Measurements from ENCODE around the gene ACOT11.
"Not testable (repeated sequence)": the region's sequence is repeated elsewhere in the genome, so short reads cannot be mapped to it uniquely, and the experiment has no call there.

Gene ACOT11

DNA sequence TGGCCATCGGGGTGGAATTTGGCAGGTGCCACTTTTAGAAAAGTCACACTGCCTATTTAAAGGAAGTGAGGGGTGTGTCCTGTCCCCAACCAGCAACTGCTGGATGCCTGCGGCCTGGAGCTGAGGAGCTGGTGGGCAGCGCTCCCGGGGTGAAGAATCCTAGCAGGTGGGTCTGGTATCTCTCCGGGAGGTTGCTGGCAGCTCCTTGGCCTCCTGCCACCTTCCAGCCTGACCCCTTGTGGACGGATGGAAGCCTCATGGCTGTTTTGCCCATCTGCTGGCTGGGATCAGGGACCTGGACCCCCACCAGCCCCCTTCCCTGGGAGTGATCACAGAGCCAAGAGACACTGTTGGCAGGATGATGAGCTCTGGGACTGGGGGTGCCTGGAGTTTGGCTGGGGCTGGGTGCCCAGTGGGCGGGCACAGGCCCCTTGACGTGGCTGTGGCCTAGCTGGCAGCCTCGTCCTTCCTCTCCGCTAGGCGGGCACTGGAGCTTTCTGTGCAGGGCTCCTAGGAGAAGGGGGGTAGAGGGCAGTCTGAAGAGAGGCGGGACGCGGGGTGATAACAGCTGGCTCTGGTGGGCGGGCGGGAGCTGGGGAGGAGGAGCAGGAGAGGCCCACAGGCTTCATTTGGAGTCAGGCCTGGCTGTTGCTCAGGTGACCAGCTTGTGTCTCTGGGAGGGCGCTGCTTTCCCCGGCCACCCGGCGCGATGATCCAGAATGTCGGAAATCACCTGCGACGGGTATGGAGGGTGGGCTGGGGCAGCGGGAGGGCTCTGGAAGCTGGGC lies at the start of gene ACOT11:
Gene ACOT11 (plus strand): TSS at position 628 of the 788 bp plus-strand sequence. CDS start 82 bp downstream, at position 710.
- no peak for DNase-seq (ENCODE audit: low read depth)

DNA sequence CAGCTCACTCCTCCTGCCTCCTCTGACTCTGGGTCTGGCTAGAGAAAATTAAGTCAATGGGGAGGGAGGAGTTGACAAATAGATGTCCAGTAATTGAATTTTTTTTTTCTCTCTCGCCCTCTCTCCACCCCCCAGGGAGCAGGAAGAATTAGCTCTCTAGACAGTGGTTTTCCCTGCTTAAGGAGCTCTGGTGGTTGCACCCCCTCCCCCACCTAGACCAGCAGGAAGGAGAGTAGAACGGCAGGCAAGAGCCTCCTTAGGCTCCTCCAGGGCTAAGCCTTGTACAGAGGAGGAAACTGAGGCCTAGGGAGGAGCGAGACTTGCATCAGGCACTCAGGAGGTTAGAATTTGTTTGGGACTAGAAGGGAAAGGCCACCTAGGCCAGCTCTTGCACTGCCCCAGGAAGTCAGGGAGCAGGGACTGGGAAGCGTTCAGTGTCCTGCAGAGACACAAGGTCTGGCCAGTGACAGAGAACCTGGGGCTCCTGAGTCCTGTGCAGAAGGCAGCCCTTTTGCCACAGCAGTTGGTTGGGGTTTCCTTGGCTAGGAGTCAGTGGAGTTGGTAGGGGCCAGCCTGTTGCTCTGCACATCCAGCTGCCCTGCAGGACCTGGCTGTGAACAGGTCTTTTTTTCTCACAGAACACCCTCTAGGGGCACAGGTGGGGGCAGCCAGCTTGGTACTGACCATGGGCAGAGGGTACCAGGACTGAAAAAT lies 49.5 kb upstream of the ACOT11 start:
- no peak for DNase-seq (ENCODE audit: low read depth)

DNA sequence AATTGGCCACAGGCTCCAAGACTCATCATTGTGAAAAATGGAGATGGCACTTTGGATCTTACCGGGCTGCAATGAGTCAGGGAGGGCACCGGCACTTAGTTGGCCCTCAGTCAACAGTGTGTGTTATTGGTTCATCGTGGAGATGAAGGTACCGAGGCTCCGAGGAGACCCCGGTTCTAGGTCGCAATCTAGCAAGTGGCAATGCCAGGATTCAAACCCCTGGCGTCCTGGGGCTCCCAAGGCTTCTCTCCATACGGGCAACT lies 49.0 kb upstream of the ACOT11 start:
- DNase-seq (ENCODE audit: low read depth), result no peak

DNA sequence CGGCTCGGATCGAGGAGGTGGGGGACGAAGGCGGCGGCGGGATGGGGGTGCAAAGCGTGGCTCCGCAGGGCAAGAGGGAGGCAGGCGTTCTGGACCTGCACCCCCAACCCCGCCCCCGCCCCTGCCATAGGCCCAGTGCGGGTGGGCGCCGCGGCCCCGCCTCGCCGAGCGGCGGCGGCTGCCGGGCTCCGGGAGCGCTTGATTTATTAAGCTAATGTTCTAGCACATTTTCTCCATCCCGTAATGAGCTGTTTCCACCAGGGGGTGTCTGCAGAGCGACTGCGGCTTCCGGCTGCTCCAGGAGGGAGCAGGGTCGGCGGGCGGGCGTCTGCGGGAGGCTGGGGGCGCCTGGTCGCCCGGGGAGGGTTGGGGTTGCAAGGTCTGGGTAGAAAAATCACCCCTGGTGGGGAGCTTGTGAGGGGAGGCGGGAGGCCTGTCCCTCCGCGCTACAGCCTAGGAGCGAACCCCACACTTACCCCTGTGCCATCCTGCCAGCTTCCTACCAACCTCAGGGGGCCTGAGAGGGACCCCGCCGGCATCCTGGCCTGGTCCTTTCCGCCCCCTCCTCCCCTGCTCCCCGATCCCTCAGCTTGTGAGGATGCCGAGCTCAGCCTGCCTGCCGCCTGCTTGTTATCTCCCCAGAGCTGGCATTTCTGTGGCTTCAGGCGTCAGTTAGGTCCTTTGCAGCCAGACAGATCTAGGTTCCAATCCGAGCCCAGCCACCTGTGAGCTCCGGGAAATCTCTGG lies 48.5 kb upstream of the ACOT11 start:
- DNase-seq (ENCODE audit: low read depth), result no peak

DNA sequence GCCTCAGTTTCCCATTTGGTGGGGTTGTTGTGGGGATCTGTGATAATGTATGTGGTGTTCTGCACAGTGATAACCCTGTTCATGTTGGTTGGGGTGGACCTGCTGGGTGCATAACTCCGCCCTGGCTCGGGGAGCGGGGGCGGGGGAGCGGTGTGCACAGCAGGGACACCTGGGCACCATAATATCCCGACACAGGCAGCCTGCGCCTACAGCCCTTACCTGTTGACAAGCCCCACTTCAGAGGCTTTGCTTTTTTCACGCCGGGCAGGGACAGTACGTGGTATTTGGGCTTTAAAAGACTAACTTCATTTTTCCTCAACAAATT lies 48.0 kb upstream of the ACOT11 start:
- DNase-seq (ENCODE audit: low read depth), result no peak

DNA sequence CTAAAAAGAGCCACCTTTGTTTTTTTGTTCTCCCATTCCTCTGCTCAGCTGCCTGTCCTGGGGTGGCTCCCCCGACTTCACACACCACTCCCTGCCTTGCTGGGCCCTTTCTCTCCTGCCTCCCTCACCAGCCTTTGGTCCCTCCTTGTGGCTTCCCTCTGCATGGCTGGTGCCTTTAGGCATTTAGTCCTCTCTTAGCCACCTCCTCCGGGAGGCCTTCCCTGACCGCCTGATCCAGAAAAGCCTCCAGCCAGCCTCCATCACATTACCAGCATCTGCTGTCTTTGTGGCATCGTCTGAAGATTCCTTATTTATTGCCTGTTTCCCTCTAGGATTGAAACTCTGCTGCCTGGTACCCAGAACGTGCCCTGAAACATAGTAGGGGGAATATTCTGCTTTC lies 46.2 kb upstream of the ACOT11 start:
- no peak for DNase-seq (ENCODE audit: low read depth)

DNA sequence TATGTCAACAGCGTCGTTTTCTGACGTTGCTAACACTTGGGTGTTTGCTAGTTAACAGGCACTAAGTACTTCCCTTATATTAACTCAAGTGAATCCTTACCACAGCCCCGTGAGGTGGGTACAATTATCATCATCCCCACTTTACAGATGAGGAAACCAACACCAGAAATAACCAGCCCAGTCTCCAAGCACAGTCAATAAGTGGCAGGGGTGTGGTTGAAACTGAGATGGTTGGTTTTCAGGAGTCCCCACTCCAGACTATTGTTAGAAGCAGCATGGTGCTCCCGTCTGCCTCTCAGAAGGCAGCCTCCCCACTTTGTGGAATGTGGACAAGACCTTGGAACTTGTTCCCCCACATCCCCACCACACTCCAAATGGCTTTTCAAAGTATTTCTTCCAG lies 45.7 kb upstream of the ACOT11 start:
- DNase-seq (ENCODE audit: low read depth), result no peak

DNA sequence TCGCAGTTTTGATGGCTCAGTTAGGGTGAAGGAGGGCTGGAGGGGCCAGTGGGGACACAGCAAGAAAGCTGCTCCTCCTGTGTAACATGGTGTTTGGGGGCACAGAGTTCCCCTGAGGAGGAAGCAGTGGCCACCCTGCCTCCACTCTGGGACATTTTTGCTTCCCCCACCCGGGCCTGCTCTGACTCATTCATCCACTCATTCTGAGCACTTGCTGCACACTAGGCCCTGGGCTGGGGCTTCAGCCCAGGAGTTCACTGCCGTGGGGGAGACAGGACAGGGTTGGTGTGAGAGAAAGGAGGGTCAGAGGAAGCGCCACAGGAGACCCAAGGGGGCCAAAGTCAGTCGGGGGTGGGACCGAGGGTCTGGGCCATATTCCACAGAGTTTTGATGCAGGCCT lies 41.4 kb upstream of the ACOT11 start:
- DNase-seq (ENCODE audit: low read depth), result no peak

DNA sequence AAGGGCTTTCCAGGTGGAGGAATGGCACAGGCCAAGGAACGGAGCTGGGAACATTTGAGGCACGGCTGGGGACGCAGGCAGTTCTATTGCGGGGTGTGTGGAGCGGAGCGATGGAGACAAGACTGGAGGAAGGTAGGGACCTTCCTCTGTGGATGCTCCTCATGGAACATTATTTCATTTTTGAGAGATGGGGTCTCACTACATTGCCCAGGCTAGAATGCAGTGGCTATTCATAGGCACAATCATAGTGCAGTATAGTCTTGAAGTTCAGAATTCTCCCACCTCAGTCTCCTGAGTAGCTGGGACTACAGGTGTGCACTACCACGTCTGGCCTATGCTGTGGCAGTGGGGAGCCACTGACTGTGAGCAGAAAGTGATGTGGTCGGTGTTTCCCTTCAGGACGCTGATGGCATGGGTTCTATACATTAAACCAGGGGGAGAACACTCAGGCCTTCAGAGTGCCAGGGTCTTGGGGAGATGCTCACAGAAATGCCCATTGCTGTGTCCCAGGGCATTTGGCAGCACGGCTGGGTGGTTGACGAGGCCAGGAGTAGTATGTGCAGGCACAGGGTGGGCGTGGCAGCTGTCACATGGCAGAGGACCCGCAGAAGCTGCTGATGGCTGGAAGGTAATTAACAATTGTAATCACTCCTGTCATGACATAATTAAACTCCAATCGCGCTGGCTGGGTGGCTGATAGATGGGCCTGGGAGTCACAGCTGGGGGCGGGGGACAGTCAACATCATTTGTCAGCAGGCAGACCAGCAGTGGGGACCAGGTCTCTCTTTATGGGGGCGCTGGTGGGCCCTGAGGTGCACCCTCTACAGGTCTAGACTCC lies 40.8 kb upstream of the ACOT11 start:
- no peak for DNase-seq (ENCODE audit: low read depth)

DNA sequence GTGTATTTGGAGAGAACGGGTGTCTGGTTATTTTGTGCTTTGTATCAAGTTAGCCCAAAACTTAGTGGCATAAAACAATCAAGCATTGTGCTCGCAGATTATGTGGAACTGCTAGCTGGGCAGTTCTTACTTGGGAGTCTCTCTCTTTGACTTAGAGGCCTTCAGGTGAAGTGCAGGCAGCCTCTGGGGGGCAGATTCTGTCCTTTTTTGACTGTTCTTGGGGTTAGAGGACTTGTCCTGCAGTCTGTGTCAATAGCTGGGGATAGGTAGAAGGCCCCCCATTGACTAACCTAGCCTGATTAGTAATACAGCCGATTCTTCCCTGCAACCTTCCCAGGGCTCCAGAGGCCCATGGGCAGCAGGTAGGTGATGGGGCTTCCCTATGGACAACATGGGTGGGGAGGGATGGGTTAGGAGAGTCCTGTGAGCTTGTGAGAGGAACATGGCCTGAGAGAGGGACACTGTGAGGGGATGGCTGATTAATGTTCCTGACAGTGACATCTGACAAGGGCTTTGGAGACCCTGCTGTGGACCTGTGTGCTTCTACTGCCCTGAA lies 37.2 kb upstream of the ACOT11 start:
- no peak for DNase-seq (ENCODE audit: low read depth)

DNA sequence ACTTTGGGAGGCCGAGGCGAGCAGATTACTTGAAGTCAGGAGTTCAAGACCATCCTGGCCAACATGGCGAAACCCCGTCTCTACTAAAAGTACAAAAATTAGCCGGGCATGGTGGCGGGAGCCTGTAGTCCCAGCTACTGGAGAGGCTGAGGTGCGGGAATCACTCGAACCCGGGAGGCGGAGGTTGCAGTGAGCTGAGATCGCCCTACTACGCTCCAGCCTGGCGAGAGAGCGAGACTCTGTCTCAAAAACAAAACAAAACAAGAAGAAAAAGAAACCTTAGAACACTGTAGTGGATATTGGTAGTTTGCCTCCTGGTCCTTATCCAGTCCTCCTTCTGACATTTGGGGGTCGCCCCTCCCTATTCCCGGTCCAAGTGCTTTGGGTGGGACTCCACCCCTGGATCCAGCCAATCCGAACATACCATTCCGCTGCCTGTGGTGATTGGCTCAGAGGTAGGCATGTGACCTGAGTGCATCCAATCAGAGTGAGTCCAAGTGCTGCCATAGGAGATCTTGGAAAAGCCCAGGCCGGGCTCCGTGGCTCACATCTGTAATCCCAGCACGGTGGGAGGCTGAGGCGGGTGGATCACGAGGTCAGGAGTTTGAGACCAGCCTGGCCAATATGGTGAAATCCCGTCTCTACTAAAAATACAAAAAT lies 34.0 kb upstream of the ACOT11 start:
- not testable (repeated sequence) for DNase-seq (ENCODE audit: low read depth)

DNA sequence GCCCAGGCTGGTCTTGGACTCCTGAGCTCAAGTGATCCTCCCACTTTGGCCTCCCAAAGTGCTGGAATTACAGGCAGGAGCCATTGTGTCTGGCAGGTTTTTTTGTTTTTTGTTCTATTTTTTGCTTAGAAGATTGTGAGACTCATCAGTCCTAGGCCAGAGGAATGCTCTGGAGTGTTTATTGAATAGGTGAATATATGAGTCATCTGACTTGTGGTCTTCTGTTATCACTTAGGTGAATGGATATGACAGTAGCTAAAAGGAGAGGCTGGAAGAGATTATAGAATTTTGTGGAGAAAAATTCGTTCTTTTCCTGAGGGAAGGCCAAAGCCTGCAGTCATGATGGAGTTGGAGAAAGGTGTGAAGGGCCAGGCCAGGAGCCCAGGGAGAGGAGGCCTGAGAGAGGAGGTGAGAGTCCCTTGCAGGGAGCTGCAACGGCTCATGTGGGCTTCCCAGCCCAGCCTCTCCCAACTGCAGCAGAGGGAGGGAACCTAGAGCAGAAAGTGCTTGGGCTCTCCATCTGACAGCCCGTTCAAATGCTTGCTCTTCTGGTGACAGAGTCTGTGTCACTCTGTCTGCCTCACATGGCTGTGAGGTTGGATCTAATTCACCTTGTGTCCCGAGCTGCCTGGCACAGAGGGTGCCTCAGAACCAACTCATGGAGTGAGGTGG lies 31.6 kb upstream of the ACOT11 start:
- no peak for DNase-seq (ENCODE audit: low read depth)

DNA sequence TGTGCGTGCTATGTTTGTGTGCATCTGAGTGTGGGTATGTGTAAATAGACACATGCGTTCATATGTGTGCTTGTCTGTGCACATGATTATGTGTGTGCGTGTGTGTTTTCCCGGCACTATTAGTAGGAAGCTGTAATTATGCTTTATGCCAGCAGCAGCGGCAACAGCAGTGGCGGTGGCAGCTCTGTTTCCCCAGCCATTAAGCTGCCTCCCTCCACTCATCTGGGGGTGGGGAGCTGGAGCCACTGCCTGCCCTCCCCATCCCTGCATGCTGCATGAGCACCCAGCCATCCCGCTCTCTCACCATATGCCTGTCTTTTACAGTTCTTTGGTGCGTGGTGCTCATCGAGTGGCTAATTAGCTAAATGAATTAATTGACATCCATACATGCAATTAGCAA lies 30.5 kb upstream of the ACOT11 start:
- DNase-seq (ENCODE audit: low read depth), result no peak

DNA sequence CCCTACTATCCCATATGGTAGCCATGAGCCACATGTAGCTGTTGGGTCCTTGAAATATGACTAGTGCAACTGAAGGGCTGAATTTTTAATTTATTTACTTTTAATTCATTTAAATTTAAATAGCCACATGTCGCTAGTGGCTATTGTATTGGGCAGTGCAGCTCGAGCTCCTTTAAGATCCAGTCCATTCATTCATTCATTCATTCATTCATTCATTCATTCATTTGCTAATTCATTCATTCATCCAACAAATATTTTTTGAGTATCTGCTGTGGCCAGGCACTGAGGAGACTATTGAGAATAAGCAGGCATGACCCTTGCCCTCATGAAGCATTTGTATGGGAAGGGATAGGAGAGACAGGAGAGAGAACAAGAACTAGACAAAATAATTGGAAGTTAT lies 29.5 kb upstream of the ACOT11 start:
- DNase-seq (ENCODE audit: low read depth), result no peak

DNA sequence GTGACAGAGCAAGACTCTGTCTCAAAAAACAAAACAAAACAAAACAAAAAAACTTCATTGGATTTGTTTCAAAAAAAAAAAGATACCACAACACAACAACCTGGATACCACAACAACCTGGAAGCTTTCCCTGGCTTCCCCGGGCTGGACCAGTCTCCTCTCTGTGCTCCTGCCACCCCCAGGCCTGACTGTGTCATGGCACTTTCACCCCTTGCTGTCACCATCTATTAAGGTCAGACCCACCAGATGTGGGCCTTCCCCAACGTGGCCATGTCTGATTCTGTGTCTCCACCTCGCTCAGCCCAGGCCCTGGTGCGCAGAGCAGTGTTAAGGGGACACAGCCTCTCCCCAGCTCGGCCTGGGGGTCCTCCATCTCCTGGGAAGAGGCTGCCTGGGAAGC lies 28.3 kb upstream of the ACOT11 start:
- DNase-seq (ENCODE audit: low read depth), result no peak

DNA sequence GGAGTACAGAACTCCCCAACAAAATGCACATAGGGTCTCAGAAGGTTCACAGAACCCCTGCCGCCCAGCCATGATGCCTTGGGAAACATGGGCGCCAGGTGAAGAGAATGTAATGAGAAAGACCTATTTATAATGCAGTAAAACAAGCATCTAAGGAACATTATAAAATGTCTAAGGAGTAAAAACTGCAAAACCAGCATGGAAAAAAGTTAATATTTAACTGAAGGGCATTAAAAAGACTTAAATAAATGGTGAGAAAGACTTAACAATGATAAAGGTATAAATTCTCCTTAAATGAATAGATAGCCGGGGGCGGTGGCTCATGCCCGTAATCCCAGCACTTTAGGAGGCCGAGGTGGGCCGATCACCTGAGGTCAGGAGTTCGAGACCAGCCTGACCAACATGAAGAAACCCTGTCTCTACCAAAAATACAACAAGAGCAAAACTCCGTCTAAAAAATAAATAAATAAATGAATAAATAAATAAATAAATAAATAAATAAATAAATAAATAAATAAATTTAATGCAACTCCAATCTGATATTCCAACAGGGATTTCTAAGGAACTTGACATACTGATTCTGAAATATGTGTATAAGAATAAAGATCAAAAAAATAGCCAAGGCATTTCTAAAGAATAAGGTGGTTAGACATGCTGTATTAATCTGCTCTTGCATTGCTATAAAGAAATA lies 27.3 kb upstream of the ACOT11 start:
- no peak for DNase-seq (ENCODE audit: low read depth)

DNA sequence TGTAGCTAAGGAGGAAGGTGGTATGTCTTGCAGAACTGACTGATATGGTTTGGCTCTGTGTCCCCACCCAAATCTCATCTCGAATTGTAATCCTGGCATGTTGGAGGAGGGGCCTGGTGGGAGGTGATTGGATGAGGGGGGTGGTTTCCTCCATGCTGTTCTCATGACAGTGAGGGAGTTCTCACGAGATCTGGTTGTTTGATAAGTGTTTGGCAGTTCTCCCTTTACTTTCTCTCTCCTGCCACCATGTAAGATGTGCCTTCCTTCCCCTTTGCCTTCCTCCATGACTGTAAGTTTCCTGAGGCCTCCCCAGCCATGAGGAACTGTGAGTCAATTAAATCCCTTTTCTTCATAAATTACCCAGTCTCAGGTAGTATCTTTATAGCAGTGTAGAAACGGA lies 21.5 kb upstream of the ACOT11 start:
- DNase-seq (ENCODE audit: low read depth), result not testable (repeated sequence)

DNA sequence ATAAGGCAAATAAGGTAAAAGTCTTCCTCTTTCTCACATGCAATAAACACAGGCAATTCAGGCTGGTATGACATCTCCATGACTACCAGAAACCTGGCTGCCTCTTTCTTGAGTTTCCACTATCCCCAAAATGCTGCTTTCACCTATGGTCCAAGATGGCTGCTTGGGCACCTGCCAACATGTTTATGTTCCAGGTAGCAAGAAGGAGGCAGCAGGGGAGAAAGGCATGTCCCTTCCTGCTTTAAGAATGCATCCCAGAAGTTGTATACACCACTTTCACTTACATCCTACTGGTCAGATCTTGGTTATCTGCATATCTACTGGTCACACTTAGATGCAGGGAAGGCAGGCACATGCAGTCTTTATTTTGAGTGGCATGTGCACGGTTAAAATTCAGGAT lies 19.4 kb upstream of the ACOT11 start:
- no peak for DNase-seq (ENCODE audit: low read depth)

DNA sequence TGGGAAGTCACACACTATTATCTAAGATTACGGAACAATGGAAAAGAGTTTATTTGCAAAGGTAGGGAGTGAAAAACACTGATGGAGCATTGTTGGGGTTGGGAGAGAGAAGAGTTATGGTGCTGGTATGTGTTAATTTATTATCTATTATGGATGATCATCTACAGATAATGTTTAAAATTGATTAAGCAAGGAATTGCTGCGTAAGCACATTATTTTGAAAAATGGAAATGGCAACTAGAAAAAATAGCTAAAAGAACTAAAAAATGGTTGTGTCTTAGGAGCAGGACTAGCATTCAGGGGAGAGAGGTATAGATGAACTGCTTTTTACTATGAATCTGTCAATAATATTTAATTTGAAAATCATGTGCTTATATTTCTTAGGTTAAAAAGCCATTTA lies 16.0 kb upstream of the ACOT11 start:
- DNase-seq (ENCODE audit: low read depth), result no peak

DNA sequence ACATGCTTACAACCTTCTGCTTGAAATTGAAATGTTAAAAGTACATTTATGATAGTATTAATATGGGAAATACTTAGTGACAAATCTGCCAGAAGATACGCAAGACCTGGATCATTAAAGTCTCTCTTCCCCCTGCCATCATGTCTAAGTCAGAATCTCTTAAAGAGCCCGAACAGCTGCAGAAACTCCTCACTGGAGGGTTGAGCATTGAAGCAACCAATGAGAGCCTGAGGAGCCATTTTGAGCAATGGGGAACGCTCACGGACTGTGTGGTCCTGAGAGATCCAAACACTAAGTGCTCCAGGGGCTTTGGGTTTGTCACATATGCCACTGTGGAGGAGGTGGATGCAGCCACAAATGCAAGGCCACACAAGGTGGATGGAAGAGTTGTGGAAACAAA lies 11.4 kb upstream of the ACOT11 start:
- not testable (repeated sequence) for DNase-seq (ENCODE audit: low read depth)

Data from stimulated activated CD8-positive, alpha-beta memory T cell treated with anti-CD3 and anti-CD28 coated beads, Interleukin-15, amount 100 ng/mL, for 1 hour (primary cell).